ENCODE results near the gene PTH1R. TPM values are rescaled to one million over a fixed set of nuclear protein-coding genes. Genes with fewer than 3 reads are reported as not detected.

PTH1R gene
- total RNA-seq, 2 experiments from 2014 or later: not detected

DNA sequence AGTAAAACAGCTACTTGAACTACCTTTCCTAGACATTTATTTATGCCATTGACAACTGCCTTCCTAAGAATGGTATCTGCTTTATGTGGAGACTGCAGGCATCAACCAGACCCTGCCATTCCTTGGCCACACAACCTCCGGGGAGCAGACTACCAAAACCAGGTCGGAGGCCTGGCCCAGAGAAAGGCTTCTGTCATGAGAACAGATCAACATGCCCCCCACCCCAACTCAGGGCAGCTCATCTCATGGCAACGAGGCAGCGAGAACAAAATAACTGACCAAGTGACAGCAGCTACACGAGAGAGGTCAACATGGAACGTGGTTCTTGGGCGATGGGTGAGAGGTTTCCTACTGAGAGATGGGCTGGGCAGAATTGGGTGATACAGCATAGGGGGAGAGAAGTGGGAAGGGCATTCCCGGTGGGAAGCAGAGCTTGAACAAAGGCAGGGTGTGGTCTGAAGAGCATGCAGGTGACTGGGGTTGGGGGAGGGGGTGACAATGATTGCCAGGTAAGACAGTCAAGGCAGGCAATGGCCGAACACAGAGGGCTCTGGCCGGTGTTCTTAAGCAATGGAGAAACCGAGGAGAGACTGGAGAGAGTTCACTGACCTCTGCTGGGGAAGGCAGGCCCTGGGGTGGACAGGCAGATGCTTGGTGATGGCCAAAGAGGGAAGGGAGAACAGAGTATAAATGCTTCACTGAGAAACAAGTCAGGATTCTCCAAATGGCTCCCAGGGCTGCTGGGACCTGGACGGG, 65.1 kb downstream of the PTH1R start:
- no peak overlapping the region for H3K27ac Mint-ChIP-seq

DNA sequence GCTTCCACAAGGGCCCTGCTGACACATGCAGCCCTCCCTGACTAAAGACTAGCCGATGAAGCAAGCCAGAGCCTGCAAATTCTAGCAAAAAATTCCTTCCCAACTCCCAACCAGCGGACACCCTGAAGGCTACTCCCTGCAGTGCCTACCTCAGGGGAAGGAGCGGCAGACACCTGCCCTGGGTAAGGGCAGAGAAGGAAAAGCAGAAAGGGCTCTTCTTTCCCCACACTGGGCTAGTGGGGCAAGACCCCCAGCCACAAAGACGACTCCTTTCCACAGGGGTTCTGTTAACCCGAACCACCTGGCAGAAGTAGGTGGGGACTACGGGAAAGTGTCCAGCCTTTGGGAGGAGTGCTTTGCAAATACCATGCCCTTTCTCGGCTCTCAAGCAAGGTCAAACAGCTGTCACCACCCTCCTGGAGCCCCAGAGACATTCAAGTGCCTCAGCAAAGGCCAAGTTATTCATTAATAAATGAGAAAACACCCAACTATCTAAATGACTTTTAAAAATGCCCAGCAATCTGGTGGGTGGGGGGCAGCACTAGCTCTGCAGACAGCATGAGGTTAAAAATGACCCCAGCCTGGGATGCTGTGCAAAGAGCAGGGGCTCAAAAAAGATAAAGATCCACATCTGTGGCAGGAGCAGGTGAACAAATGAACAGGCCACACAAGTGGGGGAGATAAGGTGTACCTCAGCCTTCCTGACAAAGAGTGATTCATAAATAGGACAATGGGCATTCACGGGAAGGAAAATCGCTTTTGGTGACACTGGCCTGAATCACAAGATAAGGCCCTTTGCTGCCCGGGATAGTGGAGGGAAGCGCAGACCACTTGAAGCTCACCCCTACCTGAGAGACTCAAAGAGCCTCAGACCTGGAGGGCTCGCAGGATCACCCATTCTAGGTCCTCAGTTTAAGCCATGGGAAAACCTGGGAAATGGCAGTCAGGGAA, 66.0 kb downstream of the PTH1R start:
- Mint-ChIP-seq H3K27me3 (ENCODE audit: low read depth) (no peaks in the 10 kb centered on the region), H3K9me3 (no peaks in the 10 kb centered on the region), H3K36me3 (ENCODE audit: low read depth) (peaks cover 21% of the 10 kb centered on the region), H3K27ac (no peak overlapping the region), H3K4me1 (ENCODE audit: low read depth) (peaks cover 59% of the 10 kb centered on the region), H3K4me3 (no peak overlapping the region)
- intact Hi-C loops (cut with micrococcal nuclease): no loop called here
- CTCF ChIA-PET: no interaction called here
- DNase-seq: no peak

More for the DNA sequence above, 65.1 kb downstream of the PTH1R start:
- intact Hi-C loops (cut with micrococcal nuclease): no loop called here
- Mint-ChIP-seq H3K4me3 (no peak overlapping the region), H3K9me3 (no peaks in the 10 kb centered on the region), H3K27me3 (ENCODE audit: low read depth) (no peaks in the 10 kb centered on the region), H3K4me1 (ENCODE audit: low read depth) (peaks cover 52% of the 10 kb centered on the region), H3K36me3 (ENCODE audit: low read depth) (peaks cover 20% of the 10 kb centered on the region)
- DNase-seq: no peak
- CTCF ChIA-PET: no interaction called here

DNA sequence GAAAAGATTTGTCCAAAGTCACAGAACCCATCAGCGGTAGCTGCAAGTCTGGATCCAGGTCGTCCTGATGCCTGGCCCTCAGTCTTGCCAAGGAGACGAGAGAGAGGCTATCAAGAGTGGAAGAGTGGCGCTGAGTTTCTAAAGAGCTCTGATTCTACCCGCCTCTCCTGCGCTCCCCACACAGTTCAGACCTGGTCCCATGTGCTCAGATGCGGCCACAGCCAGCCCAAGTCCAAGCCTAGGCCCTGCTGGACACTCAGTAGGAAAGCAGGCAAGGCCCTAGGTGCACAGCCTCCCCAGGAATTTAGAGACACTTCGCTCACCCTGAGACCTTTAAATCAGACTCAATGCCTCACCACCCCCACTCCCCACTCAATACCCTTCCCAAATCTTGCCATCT, 66.7 kb downstream of the PTH1R start:
- Mint-ChIP-seq H3K4me1 (ENCODE audit: low read depth) (peaks cover 60% of the 10 kb centered on the region), H3K9me3 (no peaks in the 10 kb centered on the region), H3K4me3 (no peak overlapping the region), H3K36me3 (ENCODE audit: low read depth) (peaks cover 16% of the 10 kb centered on the region), H3K27me3 (ENCODE audit: low read depth) (no peaks in the 10 kb centered on the region), H3K27ac (no peak overlapping the region)
- DNase-seq: no peak
- CTCF ChIA-PET: no interaction called here
- intact Hi-C loops (cut with micrococcal nuclease): no loop called here

DNA sequence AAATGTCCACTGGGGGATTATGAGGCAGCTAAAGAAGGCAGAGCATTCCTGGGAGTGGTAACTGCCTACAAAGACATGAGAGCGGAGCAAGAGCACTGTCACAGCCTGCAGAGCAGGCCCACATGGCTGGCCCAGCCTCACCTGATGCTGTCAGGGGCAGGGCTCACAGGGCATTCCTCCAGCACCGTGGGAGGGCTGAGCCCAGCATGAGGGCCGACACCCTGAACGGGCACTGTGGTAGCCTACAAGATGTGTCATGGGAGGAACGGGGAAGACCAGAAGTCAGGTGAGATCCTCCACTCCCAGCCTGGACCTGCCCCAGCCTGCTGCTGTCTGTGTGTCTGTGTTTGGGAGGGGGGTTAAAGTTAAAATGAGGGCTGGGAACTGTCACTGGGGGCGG, 68.9 kb downstream of the PTH1R start:
- Mint-ChIP-seq H3K36me3 (ENCODE audit: low read depth) (peaks cover 15% of the 10 kb centered on the region), H3K9me3 (no peaks in the 10 kb centered on the region), H3K4me1 (ENCODE audit: low read depth) (peaks cover 68% of the 10 kb centered on the region), H3K4me3 (no peak overlapping the region), H3K27me3 (ENCODE audit: low read depth) (no peaks in the 10 kb centered on the region), H3K27ac (no peak overlapping the region)
- intact Hi-C loops (cut with micrococcal nuclease): no loop called here
- CTCF ChIA-PET: interaction anchor here (1.3 kb wide), 1 partner anchor 12 kb away, joined by 8 read pairs; no protein-coding TSS in a partner anchor
- DNase-seq: no peak

DNA sequence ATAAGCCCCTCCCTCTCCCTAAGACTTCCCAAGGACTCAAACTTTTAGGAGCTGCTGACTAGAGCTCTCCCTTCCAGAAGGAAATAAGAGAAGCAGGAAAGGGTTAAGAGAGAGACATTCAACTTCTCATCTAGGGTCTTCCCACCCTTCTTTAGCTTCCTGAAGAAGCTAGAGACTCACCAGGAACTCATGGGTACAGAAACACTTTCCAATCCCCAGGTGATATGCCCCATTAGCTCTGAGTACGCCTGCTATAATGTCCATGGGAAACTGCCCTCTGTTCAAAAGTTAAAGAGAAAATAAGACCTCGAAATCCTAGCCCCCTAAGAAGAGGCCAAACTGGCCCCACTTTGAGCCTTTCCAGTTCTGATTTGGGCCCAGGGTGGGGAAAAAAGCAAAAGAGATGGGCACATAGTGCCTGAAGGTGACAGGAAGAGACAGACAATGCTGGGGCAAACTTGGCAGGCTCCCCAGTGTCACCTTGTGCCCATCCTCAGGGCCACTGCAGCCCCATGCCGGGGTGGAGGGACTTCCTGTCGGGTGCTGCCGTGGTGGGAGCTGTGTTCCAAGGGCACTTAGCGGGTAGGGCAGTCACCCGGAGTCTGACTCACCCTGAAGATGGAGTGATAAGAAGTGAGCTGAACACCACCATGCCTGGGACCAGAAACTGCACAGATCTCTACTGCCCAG, 69.5 kb downstream of the PTH1R start:
- CTCF ChIA-PET: interaction anchor here (0.7 to 1.3 kb wide), 3 partner anchors 12 to 376 kb away, joined by 3 to 8 read pairs (median 7); no protein-coding TSS in a partner anchor
- H3K4me3 Mint-ChIP-seq: no peak overlapping the region
- intact Hi-C loops (cut with micrococcal nuclease): no loop called here
- H3K4me1 Mint-ChIP-seq (ENCODE audit: low read depth): peaks cover 72% of the 10 kb centered on the region
- peak; percentile 62 for DNase-seq
- peaks cover 15% of the 10 kb centered on the region for H3K36me3 Mint-ChIP-seq (ENCODE audit: low read depth)
- no peaks in the 10 kb centered on the region for H3K27me3 Mint-ChIP-seq (ENCODE audit: low read depth)
- H3K27ac Mint-ChIP-seq: peak overlapping the region; percentile 79
- H3K9me3 Mint-ChIP-seq: no peaks in the 10 kb centered on the region

DNA sequence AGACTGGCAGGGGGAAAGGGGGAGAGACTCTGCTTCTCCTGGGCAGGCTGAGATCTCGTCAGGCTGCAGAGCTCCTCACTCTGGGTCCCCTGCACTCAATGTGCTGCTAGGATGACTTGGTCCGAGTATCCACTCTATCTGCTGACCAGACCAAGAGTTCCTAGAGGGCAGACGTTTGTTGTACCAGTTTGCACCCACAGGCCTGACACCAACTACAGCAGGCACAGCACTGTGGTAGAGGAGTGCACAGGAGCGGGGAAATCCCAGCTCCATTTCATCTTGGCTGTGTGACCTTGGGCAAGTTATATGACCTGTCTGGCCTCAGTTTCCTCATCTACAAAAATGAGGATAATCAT, 70.0 kb downstream of the PTH1R start:
- Mint-ChIP-seq H3K36me3 (ENCODE audit: low read depth) (peaks cover 17% of the 10 kb centered on the region), H3K4me3 (no peak overlapping the region), H3K4me1 (ENCODE audit: low read depth) (peaks cover 75% of the 10 kb centered on the region), H3K27ac (peak overlapping the region; percentile 79), H3K9me3 (no peaks in the 10 kb centered on the region), H3K27me3 (ENCODE audit: low read depth) (no peaks in the 10 kb centered on the region)
- no peak for DNase-seq
- intact Hi-C loops (cut with micrococcal nuclease): no loop called here
- CTCF ChIA-PET: interaction anchor here (0.7 to 1.3 kb wide), 5 partner anchors 11 to 376 kb away, joined by 3 to 8 read pairs (median 6); no protein-coding TSS in a partner anchor

DNA sequence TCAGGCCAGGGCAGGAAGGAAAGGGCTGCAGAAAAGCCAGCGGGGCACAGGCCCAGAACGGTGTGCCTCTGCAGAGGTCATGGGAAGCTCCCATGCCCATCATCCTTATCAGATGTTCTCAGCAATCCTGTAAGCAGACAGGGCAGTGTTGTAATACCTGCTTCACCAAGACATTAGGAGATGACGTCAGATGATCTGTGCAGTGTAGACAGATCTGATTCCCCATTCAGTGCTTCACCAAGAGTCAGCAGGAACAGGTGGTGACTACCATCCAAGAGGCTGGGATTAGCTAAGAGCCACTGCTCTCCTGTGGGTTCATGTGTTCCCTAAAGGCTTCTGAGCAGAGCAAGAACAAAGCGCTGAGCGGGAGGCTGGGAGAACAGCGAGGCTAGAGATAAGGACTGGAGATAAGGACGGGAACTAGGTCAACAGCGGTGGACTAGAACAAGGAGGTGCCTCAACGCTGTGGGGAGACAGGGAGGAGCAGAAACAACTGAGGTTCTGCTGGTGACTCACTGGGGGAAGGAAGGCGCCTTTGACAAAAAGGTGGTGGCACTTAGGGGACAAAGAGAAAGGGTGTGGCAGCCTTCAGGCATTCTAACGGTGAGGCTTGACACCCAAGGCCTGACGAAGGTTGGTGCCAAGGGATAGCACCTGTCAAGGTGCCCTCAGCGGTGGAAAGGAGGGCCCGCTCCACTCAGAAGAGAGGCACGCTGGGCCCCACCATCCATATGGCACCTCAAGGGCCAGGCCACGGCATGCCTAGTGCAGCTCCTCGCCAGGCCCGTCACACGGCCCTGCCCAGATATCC, 70.7 kb downstream of the PTH1R start:
- CTCF ChIA-PET: interaction anchor here (0.7 to 1.3 kb wide), 5 partner anchors 11 to 375 kb away, joined by 3 to 7 read pairs (median 3); no protein-coding TSS in a partner anchor
- peak overlapping the region; percentile 32 for H3K4me3 Mint-ChIP-seq
- peak overlapping the region; percentile 79 for H3K27ac Mint-ChIP-seq
- H3K9me3 Mint-ChIP-seq: no peaks in the 10 kb centered on the region
- H3K4me1 Mint-ChIP-seq (ENCODE audit: low read depth): peaks cover 76% of the 10 kb centered on the region
- intact Hi-C loops (cut with micrococcal nuclease): loop anchor here (1.0 kb wide), 1 partner anchor 11 kb away; no protein-coding TSS in a partner anchor
- H3K27me3 Mint-ChIP-seq (ENCODE audit: low read depth): no peaks in the 10 kb centered on the region
- peaks cover 17% of the 10 kb centered on the region for H3K36me3 Mint-ChIP-seq (ENCODE audit: low read depth)
- DNase-seq: peak; percentile 78

DNA sequence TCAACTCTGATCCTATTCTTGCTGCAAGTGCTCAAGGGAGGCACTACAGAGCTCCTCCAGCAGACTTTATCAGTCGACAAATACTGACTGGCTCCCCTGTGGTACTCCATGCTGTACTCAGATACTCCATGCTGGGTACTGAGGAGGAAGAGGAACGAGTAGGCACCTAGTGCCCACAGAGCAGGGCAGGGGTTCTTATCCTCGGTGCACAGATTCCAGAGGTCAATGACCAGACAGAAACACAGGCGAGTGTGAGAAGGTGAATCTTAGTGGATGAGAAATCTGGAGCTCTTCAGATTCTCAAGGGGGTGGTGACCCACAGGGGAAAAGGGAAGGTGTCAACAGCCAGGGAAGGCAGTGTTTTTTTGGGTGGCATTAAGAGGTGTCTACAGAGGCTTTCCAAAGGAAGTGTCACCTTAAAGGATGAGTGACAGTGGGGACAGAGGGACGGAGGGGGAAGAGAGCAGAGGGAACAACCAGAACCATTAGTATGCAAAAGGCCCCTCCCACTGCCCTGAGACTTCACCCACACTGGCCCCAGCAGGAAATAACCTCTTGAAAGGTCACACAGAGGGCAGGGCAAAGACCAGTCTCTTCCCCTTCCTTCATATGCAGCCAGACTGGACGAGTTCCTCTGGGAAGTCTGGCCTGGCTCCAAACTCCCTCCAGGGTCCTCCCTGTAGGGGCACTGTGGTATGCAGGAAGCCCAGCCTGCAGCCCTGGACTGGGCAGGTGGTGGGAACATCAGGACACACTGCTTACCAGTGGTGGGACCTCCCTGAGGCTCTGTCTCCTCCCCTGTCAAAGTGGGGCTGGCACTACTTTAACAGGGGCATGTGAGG, 71.5 kb downstream of the PTH1R start:
- Mint-ChIP-seq H3K4me3 (no peak overlapping the region), H3K27ac (peak overlapping the region; percentile 79), H3K27me3 (ENCODE audit: low read depth) (no peaks in the 10 kb centered on the region), H3K4me1 (ENCODE audit: low read depth) (peaks cover 83% of the 10 kb centered on the region), H3K36me3 (ENCODE audit: low read depth) (peaks cover 17% of the 10 kb centered on the region), H3K9me3 (no peaks in the 10 kb centered on the region)
- DNase-seq: no peak
- intact Hi-C loops (cut with micrococcal nuclease): loop anchor here (1.0 kb wide), 1 partner anchor 10 kb away; no protein-coding TSS in a partner anchor
- CTCF ChIA-PET: interaction anchor here (1.0 kb wide), 1 partner anchor 10 kb away, joined by 3 read pairs; no protein-coding TSS in a partner anchor

DNA sequence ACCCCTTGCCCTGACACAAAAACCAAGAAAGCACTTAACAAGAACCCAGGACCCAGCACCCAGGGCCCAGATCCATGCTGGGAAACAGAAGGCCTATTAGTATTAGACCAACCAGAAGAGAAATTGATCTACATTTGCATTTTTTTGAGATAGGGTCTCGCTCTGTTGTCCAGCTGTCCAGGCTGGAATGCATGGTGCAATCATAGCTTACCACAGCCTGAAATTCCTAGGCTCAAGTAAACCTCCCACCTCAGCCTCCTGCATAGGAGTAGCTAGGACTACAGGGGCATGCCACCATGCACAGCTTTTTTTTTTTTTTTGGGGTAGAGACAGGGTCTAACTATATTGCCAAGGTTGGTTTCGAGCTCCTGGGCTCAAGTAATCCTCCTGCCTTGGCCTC, 72.7 kb downstream of the PTH1R start:
- no peaks in the 10 kb centered on the region for H3K9me3 Mint-ChIP-seq
- CTCF ChIA-PET: interaction anchor here (0.6 to 0.7 kb wide), 2 partner anchors 30 to 102 kb away, joined by 3 read pairs; no protein-coding TSS in a partner anchor
- H3K4me3 Mint-ChIP-seq: no peak overlapping the region
- intact Hi-C loops (cut with micrococcal nuclease): loop anchor here (5.0 kb wide), 1 partner anchor 37 kb away; no protein-coding TSS in a partner anchor
- H3K4me1 Mint-ChIP-seq (ENCODE audit: low read depth): peaks cover 88% of the 10 kb centered on the region
- H3K27ac Mint-ChIP-seq: peak overlapping the region; percentile 76
- H3K27me3 Mint-ChIP-seq (ENCODE audit: low read depth): no peaks in the 10 kb centered on the region
- H3K36me3 Mint-ChIP-seq (ENCODE audit: low read depth): peaks cover 19% of the 10 kb centered on the region
- no peak for DNase-seq

DNA sequence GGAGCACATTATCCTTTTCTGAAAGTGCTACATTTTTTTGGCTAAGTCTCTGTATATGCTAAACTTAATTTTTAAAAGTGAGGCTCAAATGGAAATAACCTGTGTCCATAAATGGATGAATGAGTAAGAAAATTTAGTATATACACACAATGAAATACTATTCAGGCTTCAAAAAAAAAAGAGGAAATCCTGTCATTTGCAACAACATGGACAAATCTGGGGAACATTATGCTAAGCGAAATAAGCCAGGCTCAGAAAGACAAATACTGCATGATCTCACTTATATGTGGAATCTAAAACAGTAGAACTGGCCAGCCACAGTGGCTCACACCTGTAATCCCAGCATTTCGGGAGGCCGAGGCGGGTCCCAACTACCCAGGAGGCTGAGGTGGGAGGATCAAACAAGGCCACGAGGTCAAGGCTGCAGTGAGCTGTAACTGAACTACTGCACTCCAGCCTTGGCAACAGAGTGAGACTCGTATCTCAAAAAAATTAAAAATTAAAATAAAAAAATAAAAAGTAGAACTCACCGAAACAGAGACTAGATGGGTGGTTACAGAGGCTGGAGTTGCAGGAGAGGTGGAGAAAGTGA, 73.2 kb downstream of the PTH1R start:
- intact Hi-C loops (cut with micrococcal nuclease): loop anchor here (5.0 kb wide), 1 partner anchor 37 kb away; no protein-coding TSS in a partner anchor
- H3K4me1 Mint-ChIP-seq (ENCODE audit: low read depth): peaks cover 88% of the 10 kb centered on the region
- no peak overlapping the region for H3K4me3 Mint-ChIP-seq
- CTCF ChIA-PET: interaction anchor here (0.7 kb wide), 1 partner anchor 105 kb away, joined by 6 read pairs; no protein-coding TSS in a partner anchor
- H3K36me3 Mint-ChIP-seq (ENCODE audit: low read depth): peaks cover 20% of the 10 kb centered on the region
- DNase-seq: no peak
- H3K9me3 Mint-ChIP-seq: no peaks in the 10 kb centered on the region
- no peaks in the 10 kb centered on the region for H3K27me3 Mint-ChIP-seq (ENCODE audit: low read depth)
- H3K27ac Mint-ChIP-seq: peak overlapping the region; percentile 4

Measured in activated naive CD4-positive, alpha-beta T cell treated with anti-CD3 and anti-CD28 coated beads for 36 hours (primary cell).